SK-N-SH (cell line): ENCODE results near the gene FRRS1L. TPM values are rescaled to one million over a fixed set of nuclear protein-coding genes. Genes with fewer than 3 reads are reported as not detected.

Experiments
- CTCF ChIA-PET: fragments of 300-600, 350-600 bp; formaldehyde crosslinking; extraction: SDS; loops from one replicate; lab custom pipeline; 2021; lab: Yijun Ruan, JAX
- POLR2A ChIA-PET: fragments of 350-600 bp; sonication (Branson Sonifier 250); formaldehyde crosslinking; extraction: SDS; loops from one replicate; lab custom pipeline; 2020; ENCODE audit warnings: antibody characterized with exemption, inconsistent platforms; lab: Yijun Ruan, JAX
- DNase-seq: peaks from one replicate; pipeline ENCODE4 v3.0.0; 2012
- H2AFZ ChIP-seq: fragments of 200-600 bp; sonication (generic); 2 replicates; pipeline ENCODE4 v1.8.1; 2016; ENCODE audit warnings: antibody characterized with exemption, mild to moderate bottlenecking, low read depth
- H3F3A ChIP-seq: fragments of 200-600 bp; sonication (generic); replicated peaks from 2 replicates; pipeline ENCODE3; 2016; ENCODE audit warnings: antibody characterized with exemption, mild to moderate bottlenecking; ENCODE audit not compliant: insufficient read depth
- H3K27ac ChIP-seq, 2 experiments: fragments of 200-500 bp in 1 of 2; fragments of 200-600 bp in 1 of 2; sonication (Bioruptor generic) in 1 of 2; sonication (generic), shearing (Covaris generic) in 1 of 2; 2 replicates each; pipeline versions ENCODE4 v1.5.1 to v1.6.1; 2014 to 2016; ENCODE audit warnings: low read depth in 2 of 2, inconsistent platforms in 1 of 2, low read length in 1 of 2, mild to moderate bottlenecking in 1 of 2, mixed read lengths in 1 of 2
- H3K27me3 ChIP-seq: fragments of 200-600 bp; sonication (generic), shearing (Covaris generic); 2 replicates; pipeline ENCODE4 v1.6.1; 2016; ENCODE audit warnings: mixed run types; ENCODE audit not compliant: insufficient read depth
- H3K36me3 ChIP-seq, 2 experiments: fragments of 200-500 bp in 1 of 2; fragments of 200-600 bp in 1 of 2; sonication (Bioruptor generic) in 1 of 2; sonication (generic) in 1 of 2; replicated peaks in 1 of 2; 2 replicates each; pipeline versions ENCODE3 to v1.5.1; 2014 to 2016; ENCODE audit warnings: low read length in 1 of 2, mild to moderate bottlenecking in 1 of 2; ENCODE audit not compliant: insufficient read depth in 2 of 2, control insufficient read depth in 1 of 2
- H3K4me1 ChIP-seq, 2 experiments: fragments of 200-500 bp in 1 of 2; fragments of 200-600 bp in 1 of 2; sonication (Bioruptor generic) in 1 of 2; sonication (generic), shearing (Covaris generic) in 1 of 2; 2 replicates each; pipeline versions ENCODE4 v1.5.1 to v1.6.1; 2014 to 2016; ENCODE audit warnings: low read depth in 1 of 2, low read length in 1 of 2, mixed run types in 1 of 2; ENCODE audit not compliant: insufficient read depth in 2 of 2, control insufficient read depth in 1 of 2
- H3K4me2 ChIP-seq: fragments of 200-600 bp; sonication (generic), shearing (Covaris generic); 2 replicates; pipeline ENCODE4 v1.6.1; 2017; ENCODE audit warnings: mixed run types
- H3K4me3 ChIP-seq, 2 experiments: fragments of 200-500 bp in 1 of 2; fragments of 200-600 bp in 1 of 2; sonication (Bioruptor generic) in 1 of 2; sonication (generic), shearing (Covaris generic) in 1 of 2; 2 replicates each; pipeline versions ENCODE4 v1.5.1 to v1.8.1; 2014 to 2016; ENCODE audit warnings: low read depth in 2 of 2, inconsistent platforms in 1 of 2, low read length in 1 of 2, mild to moderate bottlenecking in 1 of 2, mixed read lengths in 1 of 2, moderate library complexity in 1 of 2
- H3K79me2 ChIP-seq: fragments of 200-600 bp; sonication (generic); 2 replicates; pipeline ENCODE4 v1.8.1; 2017; ENCODE audit warnings: mild to moderate bottlenecking; ENCODE audit not compliant: insufficient read depth
- H3K9ac ChIP-seq: fragments of 200-600 bp; sonication (generic); 2 replicates; pipeline ENCODE4 v1.6.1; 2017; ENCODE audit warnings: mixed run types
- H3K9me2 ChIP-seq: fragments of 200-600 bp; sonication (generic); 2 replicates; pipeline ENCODE4 v1.6.1; 2017; ENCODE audit warnings: mixed run types
- H3K9me3 ChIP-seq: fragments of 200-600 bp; sonication (generic); 2 replicates; pipeline ENCODE4 v1.6.1; 2017; ENCODE audit warnings: mixed run types, mild to moderate bottlenecking, moderate library complexity
- H4K20me1 ChIP-seq: fragments of 200-600 bp; sonication (generic); 2 replicates; pipeline ENCODE4 v1.6.1; 2017; ENCODE audit warnings: mild to moderate bottlenecking, mixed run types; ENCODE audit not compliant: insufficient read depth
- CHD2 ChIP-seq: fragments of 150-350 bp; IDR thresholded peaks from 2 replicates; pipeline ENCODE4 v1.6.1; 2018; ENCODE audit warnings: low read length; ENCODE audit not compliant: partially characterized antibody
- ELF1 ChIP-seq: IDR thresholded peaks from 2 replicates; pipeline ENCODE4 v1.4.0; 2012
- FOSL2 ChIP-seq: IDR thresholded peaks from 2 replicates; pipeline ENCODE4 v1.4.0; 2012; ENCODE audit warnings: low read depth, mild to moderate bottlenecking, moderate library complexity, borderline replicate concordance
- FOXM1 ChIP-seq: IDR thresholded peaks from 2 replicates; pipeline ENCODE4 v1.4.0; 2012; ENCODE audit warnings: low read depth, mild to moderate bottlenecking
- GABPA ChIP-seq: IDR thresholded peaks from 2 replicates; pipeline ENCODE4 v1.4.0; 2012; ENCODE audit warnings: low read depth, mild to moderate bottlenecking
- JUND ChIP-seq: IDR thresholded peaks from 2 replicates; pipeline ENCODE4 v1.4.0; 2012
- MXI1 ChIP-seq: IDR thresholded peaks from 2 replicates; pipeline ENCODE4 v1.6.1; 2012; ENCODE audit warnings: mild to moderate bottlenecking, low read depth, low read length, improper control_type of control experiment
- NFIC ChIP-seq: IDR thresholded peaks from 2 replicates; pipeline ENCODE4 v1.4.0; 2012; ENCODE audit warnings: borderline replicate concordance
- NRF1 ChIP-seq: IDR thresholded peaks from 2 replicates; pipeline ENCODE4 v1.6.1; 2012; ENCODE audit warnings: low read depth, mild to moderate bottlenecking, low read length
- POLR2AphosphoS5 ChIP-seq: IDR thresholded peaks from 2 replicates; pipeline ENCODE4 v1.6.1; 2012; ENCODE audit warnings: low read depth, low read length
- RAD21 ChIP-seq: IDR thresholded peaks from 2 replicates; pipeline ENCODE4 v1.6.1; 2012; ENCODE audit warnings: mild to moderate bottlenecking, low read length
- RFX5 ChIP-seq: IDR thresholded peaks from 2 replicates; pipeline ENCODE4 v1.6.1; 2012; ENCODE audit warnings: mild to moderate bottlenecking, improper control_type of control experiment, low read length
- RXRA ChIP-seq: IDR thresholded peaks from 2 replicates; pipeline ENCODE4 v1.4.0; 2012; ENCODE audit warnings: low read depth, mild to moderate bottlenecking, borderline replicate concordance
- TCF12 ChIP-seq: IDR thresholded peaks from 2 replicates; pipeline ENCODE4 v1.4.0; 2012
- YY1 ChIP-seq: IDR thresholded peaks from 2 replicates; pipeline ENCODE4 v1.4.0; 2012; ENCODE audit warnings: low read depth, mild to moderate bottlenecking
- WGBS: methylation state at CpG from one replicate; pipeline ENCODE4 v1.1.6; 2017; ENCODE audit warnings: low lambda C conversion rate; 5-methylcytosine and 5-hydroxymethylcytosine counted together
- polyA plus RNA-seq, 3 experiments: library from polyadenylated mRNA; depleted of rRNA; stranded (reverse); fragments of >200 nt; gene quantifications; 2 replicates each; pipeline ENCODE4 v1.2.3, GENCODE V29; 2012
- TF ChIP-seq, protein P1 (sequence below): IDR thresholded peaks from 2 replicates; pipeline ENCODE4 v1.4.0; 2012; ENCODE audit warnings: low read depth
- TF ChIP-seq, protein P2 (sequence below): fragments of 150-350 bp; IDR thresholded peaks from 2 replicates; pipeline ENCODE4 v1.6.1; 2017; ENCODE audit warnings: antibody characterized with exemption, low read length, low read depth, borderline replicate concordance
- TF ChIP-seq, protein P3 (sequence below): IDR thresholded peaks from 2 replicates; pipeline ENCODE4 v1.6.1; 2012; ENCODE audit warnings: mild to moderate bottlenecking, low read depth, low read length, moderate library complexity
- TF ChIP-seq, protein P4 (sequence below): fragments of 200-600 bp; sonication (generic); IDR thresholded peaks from 2 replicates; pipeline ENCODE4 v1.6.1; 2017; ENCODE audit warnings: antibody characterized with exemption, mild to moderate bottlenecking, moderate library complexity
- TF ChIP-seq, protein P5 (sequence below): IDR thresholded peaks from 2 replicates; pipeline ENCODE4; 2012
- TF ChIP-seq, protein P6 (sequence below): IDR thresholded peaks from 2 replicates; pipeline ENCODE4 v1.4.0; 2012; ENCODE audit warnings: low read depth, borderline replicate concordance

FRRS1L gene
- polyA plus RNA-seq, 1 of the 3 experiments (the other 2 are of a cell fraction) = 3.7 TPM

DNA sequence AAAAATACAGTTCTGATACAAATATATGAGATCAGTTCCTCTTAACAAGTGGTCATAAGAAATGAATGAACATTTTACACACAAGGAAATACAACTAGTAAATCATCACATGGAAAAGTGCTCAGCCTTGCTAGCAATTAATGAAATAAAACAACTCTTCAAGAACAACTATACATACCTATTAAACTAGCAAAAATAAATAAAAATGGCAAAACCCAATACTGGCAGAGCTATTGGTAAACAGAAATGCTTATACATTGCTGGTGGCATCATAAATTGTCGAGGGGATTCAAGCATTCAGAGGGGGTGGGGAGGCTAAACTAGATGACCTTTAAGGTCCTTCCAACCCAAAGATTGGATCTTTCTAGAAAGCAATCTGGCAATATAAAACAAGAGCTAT lies 5.9 kb upstream of the FRRS1L start:
- Histone ChIP-seq H3K36me3 (no peaks in the 10 kb centered on the region), H3F3A (no peaks in the 10 kb centered on the region), H3K4me3 (no peak overlapping the region), H3K9ac (no peak overlapping the region), H3K79me2 (no peaks in the 10 kb centered on the region), H3K27me3 (0 out of 2 replicates have a peak, but pooled peaks cover 5% of the 10 kb centered on the region), H3K4me1 (no peaks in the 10 kb centered on the region), H4K20me1 (no peaks in the 10 kb centered on the region), H3K27ac (no peak overlapping the region), H3K4me2 (no peak overlapping the region), H2AFZ (no peak overlapping the region), H3K9me3 (no peaks in the 10 kb centered on the region), H3K9me2 (no peaks in the 10 kb centered on the region)
- no peak for DNase-seq
- no peak for TF ChIP-seq CHD2
- no peak for TF ChIP-seq RAD21
- TF ChIP-seq, protein P1, sequence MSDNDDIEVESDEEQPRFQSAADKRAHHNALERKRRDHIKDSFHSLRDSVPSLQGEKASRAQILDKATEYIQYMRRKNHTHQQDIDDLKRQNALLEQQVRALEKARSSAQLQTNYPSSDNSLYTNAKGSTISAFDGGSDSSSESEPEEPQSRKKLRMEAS = no peak
- TF ChIP-seq GABPA = no peak
- TF ChIP-seq, protein P2, sequence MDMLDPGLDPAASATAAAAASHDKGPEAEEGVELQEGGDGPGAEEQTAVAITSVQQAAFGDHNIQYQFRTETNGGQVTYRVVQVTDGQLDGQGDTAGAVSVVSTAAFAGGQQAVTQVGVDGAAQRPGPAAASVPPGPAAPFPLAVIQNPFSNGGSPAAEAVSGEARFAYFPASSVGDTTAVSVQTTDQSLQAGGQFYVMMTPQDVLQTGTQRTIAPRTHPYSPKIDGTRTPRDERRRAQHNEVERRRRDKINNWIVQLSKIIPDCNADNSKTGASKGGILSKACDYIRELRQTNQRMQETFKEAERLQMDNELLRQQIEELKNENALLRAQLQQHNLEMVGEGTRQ = no peak
- no peak for TF ChIP-seq POLR2AphosphoS5
- TF ChIP-seq MXI1 = no peak
- ChIA-PET CTCF (interaction anchor here (1.2 to 3.1 kb wide), 2 partner anchors 10 to 239 kb away, joined by 3 to 19 read pairs; no protein-coding TSS in a partner anchor), POLR2A (no interaction called here)
- 42% methylated on average over 1 of the region's 1 CpG for WGBS

DNA sequence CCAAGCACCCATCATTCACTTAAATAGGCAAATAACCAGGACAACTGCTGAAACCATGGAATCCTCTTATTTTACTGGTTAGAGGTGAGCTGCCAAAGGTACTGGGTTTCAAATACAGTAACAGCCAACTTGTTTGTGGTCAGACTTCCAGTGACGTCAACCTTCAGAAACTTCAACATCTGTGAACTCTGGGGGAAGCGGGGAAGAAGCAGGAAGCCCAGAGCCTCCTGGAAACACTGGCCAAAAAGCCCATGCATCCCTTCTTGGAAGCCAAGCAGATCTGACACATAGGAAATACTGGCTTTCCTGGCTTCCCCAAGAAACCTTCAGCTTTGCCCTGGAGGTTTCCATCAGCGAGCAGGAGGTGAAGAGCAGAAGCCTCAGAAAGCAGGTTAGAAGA lies 4.9 kb upstream of the FRRS1L start:
- Histone ChIP-seq H3K79me2 (no peaks in the 10 kb centered on the region), H4K20me1 (no peaks in the 10 kb centered on the region), H3K4me3 (no peak overlapping the region), H2AFZ (no peak overlapping the region), H3K36me3 (no peaks in the 10 kb centered on the region), H3K4me2 (no peak overlapping the region), H3F3A (no peaks in the 10 kb centered on the region), H3K4me1 (peaks cover 0 to 4% of the 10 kb centered on the region in 2 experiments; a peak in 1 of 4 replicates), H3K27ac (no peak overlapping the region), H3K9ac (no peak overlapping the region), H3K9me3 (no peaks in the 10 kb centered on the region), H3K27me3 (0 out of 2 replicates have a peak, but pooled peaks cover 5% of the 10 kb centered on the region), H3K9me2 (no peaks in the 10 kb centered on the region)
- TF ChIP-seq RFX5 (no peak), MXI1 (no peak), JUND (no peak), FOXM1 (no peak), FOSL2 (no peak), ELF1 (no peak), YY1 (no peak), NFIC (no peak), TCF12 (no peak), RXRA (no peak), NRF1 (no peak), RAD21 (no peak)
- TF ChIP-seq, protein P3, sequence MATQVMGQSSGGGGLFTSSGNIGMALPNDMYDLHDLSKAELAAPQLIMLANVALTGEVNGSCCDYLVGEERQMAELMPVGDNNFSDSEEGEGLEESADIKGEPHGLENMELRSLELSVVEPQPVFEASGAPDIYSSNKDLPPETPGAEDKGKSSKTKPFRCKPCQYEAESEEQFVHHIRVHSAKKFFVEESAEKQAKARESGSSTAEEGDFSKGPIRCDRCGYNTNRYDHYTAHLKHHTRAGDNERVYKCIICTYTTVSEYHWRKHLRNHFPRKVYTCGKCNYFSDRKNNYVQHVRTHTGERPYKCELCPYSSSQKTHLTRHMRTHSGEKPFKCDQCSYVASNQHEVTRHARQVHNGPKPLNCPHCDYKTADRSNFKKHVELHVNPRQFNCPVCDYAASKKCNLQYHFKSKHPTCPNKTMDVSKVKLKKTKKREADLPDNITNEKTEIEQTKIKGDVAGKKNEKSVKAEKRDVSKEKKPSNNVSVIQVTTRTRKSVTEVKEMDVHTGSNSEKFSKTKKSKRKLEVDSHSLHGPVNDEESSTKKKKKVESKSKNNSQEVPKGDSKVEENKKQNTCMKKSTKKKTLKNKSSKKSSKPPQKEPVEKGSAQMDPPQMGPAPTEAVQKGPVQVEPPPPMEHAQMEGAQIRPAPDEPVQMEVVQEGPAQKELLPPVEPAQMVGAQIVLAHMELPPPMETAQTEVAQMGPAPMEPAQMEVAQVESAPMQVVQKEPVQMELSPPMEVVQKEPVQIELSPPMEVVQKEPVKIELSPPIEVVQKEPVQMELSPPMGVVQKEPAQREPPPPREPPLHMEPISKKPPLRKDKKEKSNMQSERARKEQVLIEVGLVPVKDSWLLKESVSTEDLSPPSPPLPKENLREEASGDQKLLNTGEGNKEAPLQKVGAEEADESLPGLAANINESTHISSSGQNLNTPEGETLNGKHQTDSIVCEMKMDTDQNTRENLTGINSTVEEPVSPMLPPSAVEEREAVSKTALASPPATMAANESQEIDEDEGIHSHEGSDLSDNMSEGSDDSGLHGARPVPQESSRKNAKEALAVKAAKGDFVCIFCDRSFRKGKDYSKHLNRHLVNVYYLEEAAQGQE = no peak
- TF ChIP-seq, protein P4, sequence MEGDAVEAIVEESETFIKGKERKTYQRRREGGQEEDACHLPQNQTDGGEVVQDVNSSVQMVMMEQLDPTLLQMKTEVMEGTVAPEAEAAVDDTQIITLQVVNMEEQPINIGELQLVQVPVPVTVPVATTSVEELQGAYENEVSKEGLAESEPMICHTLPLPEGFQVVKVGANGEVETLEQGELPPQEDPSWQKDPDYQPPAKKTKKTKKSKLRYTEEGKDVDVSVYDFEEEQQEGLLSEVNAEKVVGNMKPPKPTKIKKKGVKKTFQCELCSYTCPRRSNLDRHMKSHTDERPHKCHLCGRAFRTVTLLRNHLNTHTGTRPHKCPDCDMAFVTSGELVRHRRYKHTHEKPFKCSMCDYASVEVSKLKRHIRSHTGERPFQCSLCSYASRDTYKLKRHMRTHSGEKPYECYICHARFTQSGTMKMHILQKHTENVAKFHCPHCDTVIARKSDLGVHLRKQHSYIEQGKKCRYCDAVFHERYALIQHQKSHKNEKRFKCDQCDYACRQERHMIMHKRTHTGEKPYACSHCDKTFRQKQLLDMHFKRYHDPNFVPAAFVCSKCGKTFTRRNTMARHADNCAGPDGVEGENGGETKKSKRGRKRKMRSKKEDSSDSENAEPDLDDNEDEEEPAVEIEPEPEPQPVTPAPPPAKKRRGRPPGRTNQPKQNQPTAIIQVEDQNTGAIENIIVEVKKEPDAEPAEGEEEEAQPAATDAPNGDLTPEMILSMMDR = no peak
- TF ChIP-seq, protein P5, sequence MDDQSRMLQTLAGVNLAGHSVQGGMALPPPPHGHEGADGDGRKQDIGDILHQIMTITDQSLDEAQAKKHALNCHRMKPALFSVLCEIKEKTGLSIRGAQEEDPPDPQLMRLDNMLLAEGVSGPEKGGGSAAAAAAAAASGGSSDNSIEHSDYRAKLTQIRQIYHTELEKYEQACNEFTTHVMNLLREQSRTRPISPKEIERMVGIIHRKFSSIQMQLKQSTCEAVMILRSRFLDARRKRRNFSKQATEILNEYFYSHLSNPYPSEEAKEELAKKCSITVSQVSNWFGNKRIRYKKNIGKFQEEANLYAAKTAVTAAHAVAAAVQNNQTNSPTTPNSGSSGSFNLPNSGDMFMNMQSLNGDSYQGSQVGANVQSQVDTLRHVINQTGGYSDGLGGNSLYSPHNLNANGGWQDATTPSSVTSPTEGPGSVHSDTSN = no peak
- TF ChIP-seq, protein P6, sequence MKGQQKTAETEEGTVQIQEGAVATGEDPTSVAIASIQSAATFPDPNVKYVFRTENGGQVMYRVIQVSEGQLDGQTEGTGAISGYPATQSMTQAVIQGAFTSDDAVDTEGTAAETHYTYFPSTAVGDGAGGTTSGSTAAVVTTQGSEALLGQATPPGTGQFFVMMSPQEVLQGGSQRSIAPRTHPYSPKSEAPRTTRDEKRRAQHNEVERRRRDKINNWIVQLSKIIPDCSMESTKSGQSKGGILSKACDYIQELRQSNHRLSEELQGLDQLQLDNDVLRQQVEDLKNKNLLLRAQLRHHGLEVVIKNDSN = no peak
- ChIA-PET POLR2A (no interaction called here), CTCF (interaction anchor here (1.1 to 3.1 kb wide), 2 partner anchors 9 to 11 kb away, joined by 3 to 19 read pairs; no protein-coding TSS in a partner anchor)
- no peak for DNase-seq
- WGBS = 70% methylated on average over 3 of the region's 3 CpGs
